SJSA1 (cell line): ENCODE data around the gene DYNC2I2. TPM values are rescaled to one million over a fixed set of nuclear protein-coding genes. Genes with fewer than 3 reads are reported as not detected.
"Not testable (repeated sequence)": the region's sequence is repeated elsewhere in the genome, so short reads cannot be mapped to it uniquely, and the experiment has no call there.

Experiments
- DNase-seq, 2 experiments: peaks; one replicate each; pipeline ENCODE4 v3.0.0-alpha.2; 2015 to 2020; ENCODE audit warnings: low spot score in 2 of 2, low read depth in 1 of 2
- H3K27ac ChIP-seq: fragments of 250-450 bp; sonication (Bioruptor Pico); 2 replicates; pipeline ENCODE4 v1.5.1; 2020; ENCODE audit warnings: mild to moderate bottlenecking, moderate library complexity
- H3K27me3 ChIP-seq: fragments of 250-450 bp; sonication (Bioruptor Pico); replicated peaks from 2 replicates; pipeline ENCODE4 v1.5.1; 2020; ENCODE audit warnings: mild to moderate bottlenecking, moderate library complexity
- H3K36me3 ChIP-seq: fragments of 250-450 bp; sonication (Bioruptor Pico); 2 replicates; pipeline ENCODE4 v1.5.1; 2020; ENCODE audit warnings: mild to moderate bottlenecking
- H3K4me1 ChIP-seq: fragments of 250-450 bp; sonication (Bioruptor Pico); replicated peaks from 2 replicates; pipeline ENCODE4 v1.6.1; 2021; ENCODE audit warnings: mild to moderate bottlenecking
- H3K4me3 ChIP-seq: fragments of 250-450 bp; sonication (Bioruptor Pico); 2 replicates; pipeline ENCODE4 v1.5.1; 2020; ENCODE audit warnings: mild to moderate bottlenecking
- H3K9me3 ChIP-seq: fragments of 250-450 bp; sonication (Bioruptor Pico); replicated peaks from 2 replicates; pipeline ENCODE4 v1.5.1; 2020; ENCODE audit warnings: mild to moderate bottlenecking
- total RNA-seq: library from RNA; depleted of rRNA; stranded (reverse); fragments of >200 nt; shearing (Covaris generic); gene quantifications from 2 replicates; pipeline ENCODE4 v1.2.3, GENCODE V29; 2014

DYNC2I2 gene
- total RNA-seq, 1 experiment from 2014 or later, result 85.3 TPM

- H3K4me1 ChIP-seq, result peaks cover 7% of the 10 kb centered on the region
- H3K9me3 ChIP-seq, result no peaks in the 10 kb centered on the region
- H3K4me3 ChIP-seq, result no peak overlapping the region
- no peak for DNase-seq
- no peak overlapping the region for H3K27ac ChIP-seq
- no peaks in the 10 kb centered on the region for H3K36me3 ChIP-seq
- H3K27me3 ChIP-seq, result no peaks in the 10 kb centered on the region
Measured at GRCh38 chr9:128669786-128670185, 13.1 kb upstream of the DYNC2I2 start.

GRCh38 chr9:128666481-128666941 lies 9.9 kb upstream of the DYNC2I2 start:
- H3K4me3 ChIP-seq, H3K4me1 ChIP-seq, H3K27ac ChIP-seq, H3K27me3 ChIP-seq, H3K9me3 ChIP-seq, DNase-seq, H3K36me3 ChIP-seq: not testable (repeated sequence)

- Histone ChIP-seq H3K27ac (no peak overlapping the region), H3K27me3 (no peaks in the 10 kb centered on the region), H3K9me3 (no peaks in the 10 kb centered on the region), H3K36me3 (no peaks in the 10 kb centered on the region), H3K4me1 (peaks cover 5% of the 10 kb centered on the region), H3K4me3 (no peak overlapping the region)
- DNase-seq, result no peak
Measured at GRCh38 chr9:128657796-128658195, 1.1 kb upstream of the DYNC2I2 start.

- H3K27ac ChIP-seq, result peak overlapping the region; percentile 99
- no peak for DNase-seq
- peaks cover 5% of the 10 kb centered on the region for H3K4me1 ChIP-seq
- no peaks in the 10 kb centered on the region for H3K27me3 ChIP-seq
- no peaks in the 10 kb centered on the region for H3K9me3 ChIP-seq
- peak overlapping the region; percentile 83; the same call in 1 of the 2 replicates for H3K4me3 ChIP-seq
- no peaks in the 10 kb centered on the region for H3K36me3 ChIP-seq
Measured at GRCh38 chr9:128657344-128657704, 677 bp upstream of the DYNC2I2 start.

DNA sequence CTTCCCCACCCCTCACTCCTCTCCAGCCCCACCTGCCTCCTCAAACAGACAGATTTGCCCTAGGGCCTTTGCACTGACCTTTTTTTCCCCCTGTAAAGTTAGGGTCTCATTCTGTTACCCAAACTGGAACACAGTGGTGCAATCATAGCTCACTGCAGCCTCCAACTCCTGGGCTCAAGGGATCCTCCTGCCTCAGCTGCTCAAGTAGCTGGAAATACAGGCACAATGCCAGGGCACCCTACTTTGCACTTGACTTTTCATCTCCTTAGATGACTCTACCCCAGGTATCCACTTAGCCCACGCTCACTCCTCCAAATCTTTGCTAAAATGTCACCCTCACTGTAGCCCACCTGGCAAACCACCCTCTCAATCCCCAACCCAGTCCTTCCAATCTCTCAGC lies 2.2 kb downstream of the DYNC2I2 start:
- H3K4me3 ChIP-seq, result no peak overlapping the region
- H3K4me1 ChIP-seq, result peaks cover 5% of the 10 kb centered on the region
- DNase-seq, result no peak
- no peak overlapping the region for H3K27ac ChIP-seq
- no peaks in the 10 kb centered on the region for H3K9me3 ChIP-seq
- H3K36me3 ChIP-seq, result no peaks in the 10 kb centered on the region
- H3K27me3 ChIP-seq, result no peaks in the 10 kb centered on the region

GRCh38 chr9:128653908-128654307 lies 2.7 kb downstream of the DYNC2I2 start:
- Histone ChIP-seq H3K4me1 (peaks cover 5% of the 10 kb centered on the region), H3K9me3 (no peaks in the 10 kb centered on the region), H3K36me3 (no peaks in the 10 kb centered on the region), H3K27ac (no peak overlapping the region), H3K27me3 (no peaks in the 10 kb centered on the region), H3K4me3 (no peak overlapping the region)
- DNase-seq, result no peak

DNA sequence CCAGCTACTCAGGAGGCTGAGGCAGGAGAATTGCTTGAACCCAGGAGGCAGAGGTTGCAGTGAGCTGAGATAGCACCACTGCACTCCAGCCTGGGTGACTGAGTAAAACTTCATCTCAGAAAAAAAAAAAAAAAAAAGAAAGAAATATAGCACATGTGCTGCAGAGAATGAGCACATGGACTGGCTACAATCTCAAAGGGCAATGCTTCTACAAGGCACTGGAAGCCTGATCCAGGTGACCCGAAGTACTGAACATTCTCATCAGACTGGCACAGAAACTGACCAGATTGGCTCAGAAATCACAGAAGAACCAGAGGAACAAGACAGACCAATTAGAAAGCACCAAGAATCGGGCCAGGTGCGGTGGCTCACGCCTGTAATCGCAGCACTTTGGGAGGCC lies 4.8 kb downstream of the DYNC2I2 start:
- DNase-seq, result no peak
- H3K4me1 ChIP-seq, result peaks cover 1% of the 10 kb centered on the region
- no peaks in the 10 kb centered on the region for H3K9me3 ChIP-seq
- H3K4me3 ChIP-seq, result no peak overlapping the region
- no peak overlapping the region for H3K27ac ChIP-seq
- H3K36me3 ChIP-seq, result no peaks in the 10 kb centered on the region
- H3K27me3 ChIP-seq, result no peaks in the 10 kb centered on the region

- H3K27ac ChIP-seq, H3K27me3 ChIP-seq, H3K36me3 ChIP-seq, DNase-seq, H3K9me3 ChIP-seq, H3K4me3 ChIP-seq, H3K4me1 ChIP-seq: not testable (repeated sequence)
Measured at GRCh38 chr9:128648206-128648605, 8.4 kb downstream of the DYNC2I2 start.

DNA sequence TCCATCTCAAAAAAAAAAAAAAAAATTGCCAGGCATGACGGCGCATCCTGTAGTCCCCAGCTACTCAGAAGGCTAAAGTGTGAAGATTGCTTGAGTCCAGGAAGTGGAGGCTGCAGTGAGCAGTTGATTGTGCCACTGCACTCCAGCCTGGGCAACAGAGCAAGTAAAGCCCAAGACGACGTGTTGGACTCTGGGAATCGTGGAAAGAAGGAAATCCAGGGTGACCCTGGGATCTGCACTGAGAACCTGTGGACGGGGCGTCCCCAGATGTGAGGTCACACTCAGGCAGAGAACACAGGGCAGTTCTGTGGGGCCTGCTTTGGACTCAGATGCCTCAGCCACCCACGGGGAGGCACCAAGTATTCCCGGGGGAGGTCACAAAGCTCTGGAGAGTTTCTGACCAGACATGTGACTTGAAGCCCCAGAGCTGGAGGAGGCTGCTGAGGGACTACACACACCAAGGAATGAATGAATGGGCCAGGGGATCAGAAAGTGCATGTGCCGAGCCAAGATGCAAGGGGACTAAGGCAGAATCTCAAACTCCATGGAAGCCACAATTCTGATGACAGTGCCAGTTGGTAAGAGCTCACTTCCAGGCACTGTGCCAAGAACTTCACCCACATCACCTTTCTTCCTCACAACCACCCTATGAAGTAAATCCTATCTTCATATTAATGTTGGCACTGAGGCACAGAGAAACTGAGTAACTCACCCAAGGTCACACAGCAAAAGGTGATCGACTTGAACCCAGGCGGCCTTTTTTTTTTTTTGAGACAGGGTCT lies 12.9 kb downstream of the DYNC2I2 start:
- peaks cover 13% of the 10 kb centered on the region; the same call in 1 of the 2 replicates for H3K36me3 ChIP-seq
- no peaks in the 10 kb centered on the region for H3K27me3 ChIP-seq
- no peaks in the 10 kb centered on the region for H3K4me1 ChIP-seq
- H3K9me3 ChIP-seq, result no peaks in the 10 kb centered on the region
- H3K4me3 ChIP-seq, result no peak overlapping the region
- DNase-seq, result no peak
- no peak overlapping the region for H3K27ac ChIP-seq

DNA sequence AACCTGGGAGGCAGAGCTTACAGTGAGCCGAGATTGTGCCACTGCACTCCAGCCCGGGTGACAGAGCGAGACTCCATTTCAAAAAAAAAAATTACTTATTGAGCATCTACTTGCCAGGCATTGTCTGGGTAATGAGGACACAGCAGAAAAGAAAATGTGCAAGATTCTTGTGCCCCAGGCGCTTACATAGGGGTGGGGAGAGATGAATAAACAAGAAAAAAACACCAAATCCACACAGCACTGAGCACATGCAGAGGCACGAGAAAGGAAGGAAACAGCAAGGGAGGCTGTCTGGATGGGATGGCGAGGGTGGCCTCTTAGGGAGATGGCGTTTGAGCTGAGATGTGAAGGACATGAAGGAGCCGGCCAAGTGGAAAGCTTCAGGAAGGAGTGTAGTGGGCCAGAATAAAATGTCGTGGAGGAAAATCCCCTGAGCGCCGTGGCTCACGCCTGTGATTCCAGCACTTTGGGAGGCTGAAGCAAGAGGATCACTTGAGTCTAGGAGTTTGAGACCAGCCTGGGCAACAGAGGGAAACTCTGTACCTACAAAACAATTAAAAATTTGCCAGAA lies 13.9 kb downstream of the DYNC2I2 start:
- no peak for DNase-seq
- Histone ChIP-seq H3K27me3 (no peaks in the 10 kb centered on the region), H3K36me3 (peaks cover 19% of the 10 kb centered on the region), H3K4me1 (no peaks in the 10 kb centered on the region), H3K4me3 (no peak overlapping the region), H3K27ac (no peak overlapping the region), H3K9me3 (no peaks in the 10 kb centered on the region)

DNA sequence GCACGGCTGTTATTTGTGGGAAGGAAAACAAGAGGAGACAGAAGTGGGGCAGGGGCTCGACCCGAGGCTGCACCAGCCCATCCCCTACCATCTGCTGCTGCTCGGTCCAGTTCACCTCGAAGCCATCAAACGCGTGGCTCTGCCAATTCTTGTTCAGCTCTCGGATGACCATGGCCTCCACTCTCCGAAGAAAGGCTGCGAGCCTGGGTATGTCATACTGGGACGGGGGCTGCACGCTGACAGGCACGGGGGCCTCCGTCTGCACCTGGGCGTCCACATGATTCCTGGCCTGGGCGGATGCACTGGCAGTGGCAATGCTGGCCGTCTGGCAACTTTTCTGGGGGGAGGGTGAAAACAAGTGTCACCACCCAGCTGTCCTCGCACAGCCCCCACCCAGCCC lies 16.0 kb downstream of the DYNC2I2 start:
- H3K4me1 ChIP-seq, result peaks cover 14% of the 10 kb centered on the region
- H3K36me3 ChIP-seq, result peaks cover 40% of the 10 kb centered on the region
- H3K9me3 ChIP-seq, result no peaks in the 10 kb centered on the region
- H3K27me3 ChIP-seq, result no peaks in the 10 kb centered on the region
- no peak overlapping the region for H3K27ac ChIP-seq
- no peak overlapping the region for H3K4me3 ChIP-seq
- DNase-seq, result no peak

- Histone ChIP-seq H3K4me3 (no peak overlapping the region), H3K4me1 (peaks cover 25% of the 10 kb centered on the region), H3K27ac (no peak overlapping the region), H3K9me3 (no peaks in the 10 kb centered on the region; the same call in 1 of the 2 replicates), H3K36me3 (peaks cover 52% of the 10 kb centered on the region), H3K27me3 (no peaks in the 10 kb centered on the region)
- DNase-seq, result no peak
Measured at GRCh38 chr9:128638580-128638979, 18.1 kb downstream of the DYNC2I2 start.

DNA sequence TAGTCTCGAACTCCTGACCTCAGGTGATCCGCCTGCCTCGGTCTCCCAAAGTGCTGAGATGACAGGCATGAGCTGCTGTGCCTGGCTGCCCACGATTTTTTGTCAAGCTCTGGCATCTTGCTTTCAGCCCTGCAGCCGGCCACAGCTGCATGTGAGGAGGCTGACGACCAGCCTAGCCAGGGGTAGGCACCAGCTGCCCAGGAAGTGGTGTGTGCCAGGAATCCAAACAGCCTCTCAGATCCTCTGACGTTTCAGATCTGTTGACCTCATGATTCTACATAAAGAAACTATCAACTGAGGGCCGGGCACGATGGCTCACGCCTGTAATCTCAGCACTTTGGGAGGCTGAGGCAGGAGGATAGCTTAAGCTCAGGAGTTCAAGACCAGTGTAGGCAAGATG lies 19.0 kb downstream of the DYNC2I2 start:
- Histone ChIP-seq H3K4me3 (no peak overlapping the region), H3K27me3 (no peaks in the 10 kb centered on the region), H3K4me1 (peaks cover 25% of the 10 kb centered on the region), H3K27ac (no peak overlapping the region), H3K9me3 (no peaks in the 10 kb centered on the region; the same call in 1 of the 2 replicates), H3K36me3 (peaks cover 61% of the 10 kb centered on the region)
- no peak for DNase-seq
